ENCODE measurements around the gene LRRC4C.

- TF ChIP-seq SPI1 (IDR thresholded peaks at IDR 0.05; ENCODE audit: low read depth, low read length) (no peak), POLR2A (IDR thresholded peaks at IDR 0.05; ENCODE audit: low read depth, low read length) (no peak)
Observed at GRCh38 chr11:41018224-41018623, 441.2 kb downstream of the LRRC4C start.

Measured in GM12891 (cell line).